CD4-positive, alpha-beta T cell treated with Interleukin-17A for 1 hour (primary cell): ENCODE results near the gene PLD3.
A peak's percentile ranks its signal among the peaks of the same experiment; 100 is the strongest.
"Not testable (repeated sequence)": the region's sequence is repeated elsewhere in the genome, so short reads cannot be mapped to it uniquely, and the experiment has no call there.

Source experiments
- DNase-seq: peaks from one replicate; pipeline ENCODE4 v3.0.0-alpha.2; 2020

Gene PLD3

GRCh38 chr19:40392123-40392522 is 43.6 kb downstream of the PLD3 start:
- no peak for DNase-seq

- DNase-seq: no peak
Observed at GRCh38 chr19:40392894-40393517, 44.5 kb downstream of the PLD3 start.

- DNase-seq: no peak
Observed at GRCh38 chr19:40393894-40394815, 45.7 kb downstream of the PLD3 start.

- no peak for DNase-seq
Observed at GRCh38 chr19:40394816-40395210, 46.3 kb downstream of the PLD3 start.

GRCh38 chr19:40395956-40396355 is 47.5 kb downstream of the PLD3 start:
- DNase-seq: no peak

GRCh38 chr19:40396886-40397567 is 48.5 kb downstream of the PLD3 start:
- DNase-seq: no peak

GRCh38 chr19:40397568-40397906 is 49.0 kb downstream of the PLD3 start:
- DNase-seq: no peak

GRCh38 chr19:40398417-40399131 is 50.1 kb downstream of the PLD3 start:
- DNase-seq: peak; percentile 83

- no peak for DNase-seq
Observed at GRCh38 chr19:40400559-40400958, 52.1 kb downstream of the PLD3 start.

- DNase-seq: peak; percentile 88
Observed at GRCh38 chr19:40403262-40403984, 54.9 kb downstream of the PLD3 start.

GRCh38 chr19:40407714-40408597 is 59.5 kb downstream of the PLD3 start:
- DNase-seq: no peak

GRCh38 chr19:40408598-40408925 is 60.1 kb downstream of the PLD3 start:
- DNase-seq: not testable (repeated sequence)

- no peak for DNase-seq
Observed at GRCh38 chr19:40410030-40410389, 61.5 kb downstream of the PLD3 start.

- DNase-seq: no peak
Observed at GRCh38 chr19:40411125-40411842, 62.8 kb downstream of the PLD3 start.

GRCh38 chr19:40411958-40412499 is 63.5 kb downstream of the PLD3 start:
- DNase-seq: no peak

- no peak for DNase-seq
Observed at GRCh38 chr19:40412866-40413265, 64.4 kb downstream of the PLD3 start.

- no peak for DNase-seq
Observed at GRCh38 chr19:40413291-40413845, 64.9 kb downstream of the PLD3 start, which contains the start of gene PRX. Gene PRX, minus strand, starts transcription at chr19:40413378. Its CDS starts 5,446 bp downstream, at chr19:40407932.

- no peak for DNase-seq
Observed at GRCh38 chr19:40414542-40415535, 66.3 kb downstream of the PLD3 start.

GRCh38 chr19:40415768-40416167 is 67.3 kb downstream of the PLD3 start:
- no peak for DNase-seq
